ENCODE results near the gene DGUOK.

DGUOK gene

DNA sequence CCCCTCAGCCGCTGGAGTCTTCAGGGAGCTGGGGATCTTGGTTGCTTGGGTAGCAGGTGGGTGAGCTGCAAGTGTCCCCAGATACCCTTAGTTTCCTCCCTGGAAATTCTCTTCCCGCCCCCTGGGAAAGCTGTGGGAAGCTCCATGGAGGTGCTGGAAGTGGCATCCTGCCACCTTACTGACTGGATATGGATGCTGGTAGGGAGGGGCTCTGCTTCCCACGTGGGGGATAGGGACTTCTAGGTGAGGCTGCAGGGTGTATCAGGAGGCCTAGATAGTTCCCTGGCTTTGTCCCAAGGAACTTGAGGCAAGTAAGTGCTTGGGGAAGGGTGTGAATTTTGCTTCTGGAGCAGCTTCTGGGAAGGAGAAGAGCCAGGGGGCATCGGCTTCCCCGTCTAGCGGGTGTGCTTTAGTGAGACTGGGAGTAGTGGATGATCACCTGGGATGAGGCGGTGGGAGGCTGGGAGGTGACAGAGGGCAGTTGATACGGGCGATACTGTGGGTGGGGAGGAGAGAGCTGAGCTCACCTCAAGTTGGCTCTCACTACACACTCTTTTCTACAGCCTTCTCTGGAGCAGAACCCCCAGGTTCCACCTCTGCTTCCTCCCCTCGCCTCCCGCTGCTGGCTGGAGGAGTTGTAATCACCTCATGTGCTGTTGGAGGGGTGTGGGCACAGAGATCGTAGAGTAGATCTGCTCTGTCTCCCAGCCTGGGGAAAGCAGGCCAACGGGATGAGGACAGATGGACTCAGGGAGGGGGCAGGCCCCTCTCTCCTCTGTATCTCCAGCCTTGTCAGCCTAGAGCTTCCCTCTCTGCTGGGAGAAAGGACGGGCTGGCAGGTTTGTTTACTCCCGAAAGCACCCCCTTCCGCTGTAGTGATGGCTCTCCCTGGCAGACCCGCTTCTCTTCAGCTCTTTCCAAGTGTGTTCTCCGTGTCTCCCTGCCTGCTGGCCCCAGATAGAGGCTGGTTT is 77.8 kb downstream of the DGUOK start:
- peak overlapping the region; percentile 86 for H3K4me3 ChIP-seq (ENCODE audit: low read length)
- no peak for DNase-seq (ENCODE audit: low read depth)
- TF ChIP-seq, protein P1, sequence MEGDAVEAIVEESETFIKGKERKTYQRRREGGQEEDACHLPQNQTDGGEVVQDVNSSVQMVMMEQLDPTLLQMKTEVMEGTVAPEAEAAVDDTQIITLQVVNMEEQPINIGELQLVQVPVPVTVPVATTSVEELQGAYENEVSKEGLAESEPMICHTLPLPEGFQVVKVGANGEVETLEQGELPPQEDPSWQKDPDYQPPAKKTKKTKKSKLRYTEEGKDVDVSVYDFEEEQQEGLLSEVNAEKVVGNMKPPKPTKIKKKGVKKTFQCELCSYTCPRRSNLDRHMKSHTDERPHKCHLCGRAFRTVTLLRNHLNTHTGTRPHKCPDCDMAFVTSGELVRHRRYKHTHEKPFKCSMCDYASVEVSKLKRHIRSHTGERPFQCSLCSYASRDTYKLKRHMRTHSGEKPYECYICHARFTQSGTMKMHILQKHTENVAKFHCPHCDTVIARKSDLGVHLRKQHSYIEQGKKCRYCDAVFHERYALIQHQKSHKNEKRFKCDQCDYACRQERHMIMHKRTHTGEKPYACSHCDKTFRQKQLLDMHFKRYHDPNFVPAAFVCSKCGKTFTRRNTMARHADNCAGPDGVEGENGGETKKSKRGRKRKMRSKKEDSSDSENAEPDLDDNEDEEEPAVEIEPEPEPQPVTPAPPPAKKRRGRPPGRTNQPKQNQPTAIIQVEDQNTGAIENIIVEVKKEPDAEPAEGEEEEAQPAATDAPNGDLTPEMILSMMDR (conservative IDR thresholded peaks at IDR 0.05; ENCODE audit: low read length), result no peak

DNA sequence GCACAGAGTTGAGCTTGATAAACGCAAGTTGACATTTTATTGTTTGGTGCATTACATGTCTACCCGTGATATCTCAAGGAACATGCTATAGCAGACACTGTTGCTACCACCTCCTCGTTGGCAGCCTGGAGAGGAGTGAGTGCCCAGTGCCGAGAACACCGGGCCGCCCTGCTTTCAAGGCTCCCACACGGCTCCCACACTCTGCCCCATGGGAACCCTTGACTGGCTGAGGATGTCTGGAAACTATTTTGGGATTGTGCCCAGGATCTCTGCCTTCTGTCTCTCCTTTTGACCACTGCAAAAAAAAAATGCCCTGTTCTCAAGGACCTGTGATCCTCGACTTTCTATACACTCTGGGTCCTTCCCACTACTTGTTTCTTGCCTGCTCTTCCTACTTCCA is 79.1 kb downstream of the DGUOK start:
- no peak overlapping the region for H3K4me3 ChIP-seq (ENCODE audit: low read length)
- TF ChIP-seq, protein P1 (conservative IDR thresholded peaks at IDR 0.05; ENCODE audit: low read length), result no peak
- peak; percentile 46 for DNase-seq (ENCODE audit: low read depth)

DNA sequence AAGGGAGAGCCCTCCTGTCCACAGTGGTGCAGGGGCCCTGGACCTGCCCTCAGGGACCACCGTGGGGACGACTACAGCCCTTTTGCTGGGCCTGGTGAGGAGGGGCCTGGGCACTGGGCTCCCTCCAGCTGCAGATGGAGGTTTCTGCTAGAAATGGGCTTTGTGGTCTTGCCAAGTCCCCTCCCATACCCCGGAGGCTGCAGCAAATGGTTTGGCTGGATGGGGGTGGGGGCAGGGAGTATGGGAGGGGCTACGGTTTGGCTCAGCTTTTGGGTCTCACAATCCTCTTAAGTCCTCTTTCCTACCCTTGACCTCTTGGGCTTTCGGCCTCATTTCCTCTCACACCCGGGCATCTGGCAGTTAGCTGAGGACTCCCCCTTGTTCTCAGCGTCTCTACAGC is 79.8 kb downstream of the DGUOK start:
- DNase-seq (ENCODE audit: low read depth), result no peak
- TF ChIP-seq, protein P1 (conservative IDR thresholded peaks at IDR 0.05; ENCODE audit: low read length), result no peak
- no peak overlapping the region for H3K4me3 ChIP-seq (ENCODE audit: low read length)

GRCh38 chr2:74007121-74007520 is 80.4 kb downstream of the DGUOK start:
- no peak overlapping the region for H3K4me3 ChIP-seq (ENCODE audit: low read length)
- TF ChIP-seq, protein P1 (conservative IDR thresholded peaks at IDR 0.05; ENCODE audit: low read length), result no peak
- DNase-seq (ENCODE audit: low read depth), result peak; percentile 49

DNA sequence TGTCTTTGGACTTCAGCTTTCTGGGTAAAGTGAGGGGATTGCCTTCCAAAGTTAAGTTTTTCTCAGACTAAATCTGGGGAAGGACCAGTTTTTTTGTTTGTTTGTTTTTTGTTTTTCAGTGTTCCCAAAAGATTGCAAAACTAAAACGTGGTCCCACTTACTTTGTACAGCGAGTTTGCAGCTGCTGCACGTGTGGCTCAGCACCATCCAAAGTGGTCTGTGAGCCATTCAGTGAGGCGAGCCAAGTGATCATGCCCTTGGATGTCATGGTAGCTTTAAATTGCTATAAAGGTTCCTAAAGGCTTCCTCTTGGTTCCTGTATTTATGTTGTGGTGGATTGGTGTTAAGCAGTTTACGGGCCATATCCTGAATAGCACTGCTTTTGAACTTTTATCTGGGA is 81.0 kb downstream of the DGUOK start:
- TF ChIP-seq, protein P1 (conservative IDR thresholded peaks at IDR 0.05; ENCODE audit: low read length), result no peak
- H3K4me3 ChIP-seq (ENCODE audit: low read length), result no peak overlapping the region
- DNase-seq (ENCODE audit: low read depth), result no peak
